ENCODE results near the gene CACNA1A.

DNA sequence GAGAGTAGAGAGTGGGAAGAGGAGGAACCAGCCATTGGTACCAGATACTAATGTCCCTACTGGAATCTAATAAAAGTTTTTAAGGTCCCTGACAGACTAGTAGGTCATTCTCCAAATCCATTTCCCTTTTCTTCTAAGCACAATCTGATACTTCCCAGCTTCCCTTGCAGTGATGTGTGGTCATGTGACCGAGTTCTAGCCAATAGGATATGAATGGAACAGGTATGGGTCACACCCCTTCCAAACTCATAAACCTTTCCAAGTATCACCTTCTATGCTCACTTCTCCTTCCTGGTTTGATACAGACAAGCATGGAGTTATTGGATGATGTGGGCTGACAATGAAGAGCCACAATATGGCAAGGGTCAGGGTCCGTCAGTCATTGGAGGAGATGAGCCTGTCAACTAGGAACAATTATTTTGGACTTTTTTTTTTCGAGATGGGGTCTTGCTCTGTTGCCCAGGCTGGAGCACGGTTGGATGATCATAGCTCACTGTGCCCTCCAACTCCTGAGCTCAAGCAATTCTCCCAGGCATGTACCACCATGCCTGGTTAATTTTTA lies 54.8 kb downstream of the CACNA1A start:
- TF ChIP-seq, protein P1, sequence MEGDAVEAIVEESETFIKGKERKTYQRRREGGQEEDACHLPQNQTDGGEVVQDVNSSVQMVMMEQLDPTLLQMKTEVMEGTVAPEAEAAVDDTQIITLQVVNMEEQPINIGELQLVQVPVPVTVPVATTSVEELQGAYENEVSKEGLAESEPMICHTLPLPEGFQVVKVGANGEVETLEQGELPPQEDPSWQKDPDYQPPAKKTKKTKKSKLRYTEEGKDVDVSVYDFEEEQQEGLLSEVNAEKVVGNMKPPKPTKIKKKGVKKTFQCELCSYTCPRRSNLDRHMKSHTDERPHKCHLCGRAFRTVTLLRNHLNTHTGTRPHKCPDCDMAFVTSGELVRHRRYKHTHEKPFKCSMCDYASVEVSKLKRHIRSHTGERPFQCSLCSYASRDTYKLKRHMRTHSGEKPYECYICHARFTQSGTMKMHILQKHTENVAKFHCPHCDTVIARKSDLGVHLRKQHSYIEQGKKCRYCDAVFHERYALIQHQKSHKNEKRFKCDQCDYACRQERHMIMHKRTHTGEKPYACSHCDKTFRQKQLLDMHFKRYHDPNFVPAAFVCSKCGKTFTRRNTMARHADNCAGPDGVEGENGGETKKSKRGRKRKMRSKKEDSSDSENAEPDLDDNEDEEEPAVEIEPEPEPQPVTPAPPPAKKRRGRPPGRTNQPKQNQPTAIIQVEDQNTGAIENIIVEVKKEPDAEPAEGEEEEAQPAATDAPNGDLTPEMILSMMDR (IDR thresholded peaks at IDR 0.05): no peak
- TF ChIP-seq POLR2A (IDR thresholded peaks at IDR 0.05): no peak

Data from body of pancreas (tissue), 4 donors.